GM21390 (cell line): Measurements from ENCODE around the gene FHIT.

Experiments used
- ATAC-seq: cut with Tn5 transposase; IDR thresholded peaks from one replicate; pipeline ENCODE4 v1.9.1; 2021; ENCODE audit not compliant: unreplicated experiment

The FHIT gene

DNA sequence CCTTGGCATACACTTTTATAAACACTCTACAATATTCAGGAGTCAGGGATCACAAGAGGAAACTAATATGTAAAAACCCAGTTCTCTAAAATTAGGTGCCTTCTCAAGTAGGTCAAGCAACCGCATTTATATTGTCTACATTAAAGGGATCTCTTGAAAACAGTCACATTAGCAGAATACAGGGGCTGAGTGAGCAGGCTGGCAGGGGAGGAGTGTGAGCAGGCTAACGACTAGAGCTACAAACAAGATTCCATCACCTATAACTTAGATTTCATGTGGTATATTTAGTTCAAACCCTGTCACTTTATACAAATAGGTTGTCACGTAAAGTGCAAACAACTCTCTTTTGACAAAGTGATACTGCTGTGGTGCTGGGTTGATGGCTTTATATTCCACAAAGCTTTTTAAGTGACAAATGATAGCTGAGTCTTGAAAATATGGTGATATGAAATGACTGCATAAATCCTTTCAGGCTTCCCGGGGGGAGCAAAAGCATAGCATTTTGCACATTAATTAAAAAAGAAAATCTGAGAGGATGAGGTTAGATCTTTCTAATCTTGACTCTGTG lies 937.9 kb downstream of the FHIT start:
- ATAC-seq: no peak

DNA sequence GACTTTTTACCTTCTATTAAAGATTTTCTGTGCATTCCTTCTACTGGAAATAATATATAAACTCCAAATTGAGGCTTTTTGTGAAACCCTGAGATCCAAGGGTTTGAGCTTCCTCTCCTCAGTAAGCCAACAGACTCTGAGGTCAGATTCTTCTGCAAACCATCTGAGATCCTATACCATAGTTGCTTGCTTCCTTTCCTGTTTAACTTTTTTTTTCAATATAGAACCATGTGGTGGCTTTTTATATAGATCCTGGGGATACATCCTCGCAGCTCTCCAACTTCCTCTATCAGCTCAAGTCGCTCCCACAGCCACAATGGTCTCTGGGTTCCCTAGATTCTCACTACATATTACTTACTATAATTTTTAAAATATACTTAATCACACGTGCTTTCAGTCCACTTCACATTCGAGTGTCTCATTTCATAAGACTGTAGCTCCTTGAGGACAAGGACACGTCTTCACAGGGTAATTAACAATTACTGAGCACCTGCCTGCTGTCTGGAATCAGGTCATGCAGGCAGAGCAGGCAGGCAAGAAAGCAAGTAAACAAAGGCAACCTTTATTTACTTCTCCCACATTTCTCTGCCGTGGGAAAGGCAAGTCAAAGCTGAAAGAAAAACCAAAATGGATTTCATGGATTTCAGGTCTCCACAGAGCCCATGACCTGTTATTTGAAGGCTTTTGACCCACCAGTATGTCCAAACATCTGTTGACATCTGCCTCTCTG lies 941.5 kb downstream of the FHIT start:
- no peak for ATAC-seq

DNA sequence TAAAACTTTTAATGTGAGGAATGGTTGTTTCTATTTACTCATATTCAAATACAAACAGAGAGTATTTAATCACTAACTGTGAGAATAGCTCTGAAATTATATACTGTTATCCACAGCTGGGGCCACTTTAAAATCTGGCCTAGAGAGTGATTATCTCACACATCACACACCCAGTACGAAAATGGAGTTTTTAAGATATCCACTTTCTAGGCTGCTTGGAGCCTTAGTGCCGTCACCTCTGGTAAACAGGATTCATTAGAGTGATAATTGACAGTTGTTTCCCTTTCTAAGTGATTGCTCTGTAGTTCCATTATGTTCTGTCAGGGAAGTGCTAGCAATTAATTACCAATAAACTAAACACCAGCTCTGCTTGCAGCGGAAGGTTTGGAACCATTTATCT lies 942.4 kb downstream of the FHIT start:
- ATAC-seq: no peak

DNA sequence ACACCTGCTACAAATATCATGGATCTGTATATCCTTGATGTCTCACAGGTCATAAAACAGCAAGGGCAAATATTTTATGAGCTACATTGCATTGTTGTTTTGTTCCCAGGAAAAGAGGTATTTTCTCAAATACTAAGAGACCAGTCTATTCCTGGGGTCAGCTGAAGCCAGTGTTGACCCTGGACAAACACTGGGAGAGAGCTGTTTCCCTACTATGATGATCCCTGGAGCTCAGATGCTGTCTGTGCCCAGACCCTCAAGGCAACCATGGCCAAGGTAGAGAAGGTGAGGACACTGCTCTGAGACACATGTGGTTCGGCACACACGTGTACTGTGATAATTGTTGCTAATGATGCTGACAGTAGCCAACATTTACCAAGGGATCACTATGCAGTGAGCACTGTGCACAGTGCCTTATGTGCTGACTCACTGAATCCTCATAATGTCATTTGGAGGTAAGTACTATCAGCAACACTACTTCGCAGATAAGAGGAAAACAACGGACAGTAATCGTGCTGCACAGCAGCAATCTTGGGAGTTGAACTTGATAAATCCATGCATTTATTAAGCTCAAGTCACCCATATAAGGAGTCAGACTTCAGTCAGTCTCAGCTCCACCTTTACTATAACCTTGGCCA lies 943.6 kb downstream of the FHIT start:
- no peak for ATAC-seq

DNA sequence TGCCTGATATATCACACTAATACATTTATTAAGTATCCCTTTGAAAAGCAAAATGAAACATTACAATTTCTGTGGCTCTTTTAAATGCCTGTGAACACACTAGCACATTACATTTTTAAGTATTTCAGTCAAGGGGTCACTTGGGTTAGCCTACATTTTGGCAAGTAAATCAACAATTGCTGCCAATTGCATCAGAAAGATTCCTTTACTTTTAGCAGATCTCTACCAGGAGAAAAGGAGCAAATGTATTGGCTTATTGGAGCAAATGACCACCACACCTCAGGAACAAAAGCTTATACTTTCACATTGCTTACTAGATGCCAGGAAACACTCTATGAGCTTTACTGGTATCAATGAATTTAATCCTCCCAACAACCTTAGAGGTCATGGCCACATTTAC lies 947.1 kb downstream of the FHIT start:
- ATAC-seq: no peak

DNA sequence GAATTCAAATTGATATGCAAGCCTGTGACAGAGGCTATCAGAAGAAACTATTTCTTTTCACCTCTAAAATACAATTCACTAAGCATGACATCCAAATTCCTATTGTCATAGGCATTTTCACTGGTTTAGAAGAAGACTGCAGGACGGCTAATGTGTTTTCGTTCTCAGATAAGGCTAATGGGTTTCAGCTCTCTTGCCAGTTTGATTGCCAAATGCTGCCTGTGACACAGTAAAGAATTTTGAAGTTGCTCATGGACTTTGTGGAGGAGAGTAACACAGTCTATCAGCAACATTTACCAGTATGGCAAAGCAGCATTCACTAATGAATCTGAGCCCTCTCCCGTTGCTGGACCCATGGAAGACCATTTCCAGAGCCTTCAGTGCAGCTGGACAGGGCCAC lies 948.1 kb downstream of the FHIT start:
- ATAC-seq: no peak

DNA sequence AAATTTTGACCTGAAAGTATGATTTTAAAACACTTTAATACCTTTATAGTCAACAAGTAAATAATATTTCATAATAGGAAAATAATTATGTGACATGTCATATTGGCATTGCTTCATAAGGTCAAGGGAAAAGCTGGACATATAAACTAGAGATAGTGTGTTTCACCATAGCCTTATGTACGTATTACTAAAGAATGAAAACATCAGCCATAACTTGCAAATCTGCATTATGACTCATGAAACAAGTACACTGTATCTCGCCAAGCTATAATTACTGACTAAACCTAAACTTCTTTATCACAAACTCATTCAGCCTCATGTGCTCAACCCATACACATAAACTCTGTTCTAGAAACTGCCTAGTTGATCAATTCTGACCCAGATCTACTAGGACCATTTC lies 950.1 kb downstream of the FHIT start:
- ATAC-seq: no peak

DNA sequence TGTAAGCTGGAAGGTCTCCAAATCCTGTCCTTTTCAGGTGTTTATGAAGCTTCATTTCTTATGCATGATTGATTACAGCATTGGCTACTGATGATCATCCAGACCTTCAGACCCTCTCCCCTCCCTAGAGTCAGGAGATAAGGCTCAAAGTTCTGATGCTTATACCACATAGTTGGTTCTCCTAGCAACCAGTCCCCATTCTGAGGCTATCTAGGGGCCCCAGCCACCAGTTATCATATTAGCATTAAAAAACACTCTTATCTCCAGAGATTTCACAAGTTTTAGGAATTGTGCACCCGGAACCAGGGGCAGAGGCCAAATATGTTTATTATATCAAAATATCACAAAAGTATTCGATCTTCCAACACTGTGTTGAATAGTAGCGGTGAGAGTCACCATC lies 953.1 kb downstream of the FHIT start:
- no peak for ATAC-seq

DNA sequence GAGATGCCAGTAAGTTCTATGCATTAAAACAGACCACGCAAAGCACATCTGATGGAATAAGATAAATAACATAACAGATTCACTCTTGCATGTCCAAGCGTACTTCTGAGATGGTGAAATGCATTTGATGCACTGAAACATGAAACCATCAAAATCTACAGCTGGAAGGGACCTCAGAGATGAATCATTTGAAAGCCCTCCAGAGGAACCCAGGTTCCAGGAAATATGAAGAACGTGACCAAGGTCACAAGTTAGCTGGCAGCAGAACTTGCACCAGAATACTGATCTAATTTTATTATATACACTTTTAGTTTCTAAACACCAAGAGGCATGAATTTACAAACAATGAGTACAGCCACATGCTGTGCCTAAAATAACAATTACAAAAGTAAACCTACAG lies 957.1 kb downstream of the FHIT start:
- ATAC-seq: no peak

DNA sequence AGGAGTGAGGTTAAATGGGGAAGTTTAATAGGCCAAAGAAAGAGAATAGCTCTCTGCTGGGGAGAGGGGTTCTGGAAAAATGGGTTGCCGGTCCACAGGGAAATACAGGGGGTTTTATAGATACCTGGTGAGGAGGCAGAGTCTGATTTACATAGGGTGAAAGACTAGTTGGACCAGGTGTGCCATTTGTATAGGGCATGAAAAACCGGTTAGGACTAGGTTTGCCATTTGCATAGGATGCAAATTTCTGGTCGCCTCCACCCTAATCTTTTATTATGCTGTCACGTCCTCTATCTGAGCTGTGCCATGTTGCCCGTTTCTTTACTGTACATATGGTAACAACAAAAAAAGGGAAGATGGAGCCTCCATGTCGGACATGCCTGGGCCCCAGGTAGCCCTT lies 960.1 kb downstream of the FHIT start:
- no peak for ATAC-seq

DNA sequence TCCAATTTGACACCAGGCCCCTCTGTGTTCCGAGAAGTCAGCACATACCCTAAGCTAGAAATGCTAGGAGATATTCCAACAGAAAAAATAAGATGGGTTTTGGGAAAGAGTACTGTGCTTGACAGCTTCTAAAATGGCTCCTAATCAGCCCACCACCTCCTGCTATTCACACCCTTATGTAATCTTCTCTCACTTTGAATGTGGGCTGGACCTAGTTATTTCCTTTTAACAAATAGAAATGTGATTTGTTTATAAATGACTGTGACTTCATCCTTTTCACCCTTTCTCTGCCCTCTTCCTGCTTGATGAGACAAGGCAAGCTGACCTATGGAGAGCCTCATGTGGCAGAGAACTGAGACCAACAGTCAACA lies 961.1 kb downstream of the FHIT start:
- no peak for ATAC-seq

DNA sequence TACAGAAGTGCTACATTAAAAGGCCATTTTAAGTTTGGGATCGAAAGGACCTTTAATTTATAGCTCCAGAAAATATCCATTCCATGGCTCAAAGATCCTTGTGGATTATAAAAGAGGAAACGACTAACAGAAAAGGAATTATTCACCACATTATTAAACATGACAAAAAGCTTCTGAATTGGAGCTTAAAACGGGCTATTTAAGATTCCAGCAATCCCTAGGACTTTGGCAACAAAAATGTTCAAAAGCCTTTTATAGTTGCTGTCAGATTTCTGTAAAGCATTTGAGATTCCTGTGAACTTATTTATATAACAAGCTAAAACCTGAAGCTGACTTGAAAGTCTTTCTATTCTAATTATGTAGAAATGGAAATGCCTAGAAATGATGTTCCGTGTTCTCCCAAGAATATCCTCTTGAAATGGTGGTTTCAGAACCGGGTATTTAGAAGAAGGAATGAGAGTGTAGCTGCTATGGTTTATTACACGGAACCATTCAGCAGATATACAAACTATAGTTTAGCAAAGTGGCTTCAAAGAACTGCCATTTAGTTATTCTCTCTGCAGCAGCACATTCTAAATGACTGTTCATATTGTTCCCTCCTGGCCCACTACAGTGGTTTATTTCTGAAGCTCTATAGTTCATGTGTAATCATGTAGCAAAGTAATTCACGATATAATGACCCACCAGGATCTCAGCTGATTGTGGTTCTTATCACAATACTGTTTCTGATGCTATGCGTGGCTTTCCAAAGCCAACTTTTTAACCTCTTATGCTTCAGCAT lies 961.7 kb downstream of the FHIT start:
- no peak for ATAC-seq

DNA sequence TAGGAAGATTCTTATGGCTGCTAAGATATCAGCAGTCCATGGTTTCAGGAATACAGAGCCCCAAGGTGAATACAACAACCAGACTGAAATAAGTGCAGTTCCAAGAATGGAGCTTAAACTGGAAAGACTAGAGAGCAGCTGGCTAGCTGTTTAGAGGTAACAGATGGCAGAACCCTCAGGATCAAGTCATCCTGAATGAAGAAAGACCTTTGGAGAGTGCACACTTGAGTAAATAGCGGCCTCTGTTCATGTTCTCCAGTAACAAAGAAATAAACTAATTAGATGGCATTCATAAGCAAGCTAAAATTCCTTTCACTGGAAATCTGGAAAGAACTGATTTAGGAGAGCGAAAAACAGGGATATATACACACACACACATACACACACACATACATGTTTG lies 968.4 kb downstream of the FHIT start:
- ATAC-seq: no peak

DNA sequence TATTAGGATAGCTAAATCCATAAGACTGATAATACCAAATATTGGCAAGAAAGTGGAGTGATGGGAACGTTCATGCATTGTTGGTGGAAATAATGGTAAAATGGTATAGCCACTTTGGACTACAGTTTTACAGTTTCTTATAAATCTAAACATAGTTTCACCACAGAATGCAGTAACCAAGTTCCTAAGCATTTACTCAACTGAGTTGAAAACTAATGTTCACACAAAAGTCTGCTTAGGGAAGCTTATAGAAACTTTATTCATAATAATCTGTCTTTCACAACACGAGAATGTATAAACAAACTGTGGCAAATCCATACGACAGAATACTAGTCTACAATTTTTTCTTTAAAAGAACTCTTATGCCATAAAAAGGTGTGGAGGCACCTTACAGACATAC lies 969.3 kb downstream of the FHIT start:
- no peak for ATAC-seq

DNA sequence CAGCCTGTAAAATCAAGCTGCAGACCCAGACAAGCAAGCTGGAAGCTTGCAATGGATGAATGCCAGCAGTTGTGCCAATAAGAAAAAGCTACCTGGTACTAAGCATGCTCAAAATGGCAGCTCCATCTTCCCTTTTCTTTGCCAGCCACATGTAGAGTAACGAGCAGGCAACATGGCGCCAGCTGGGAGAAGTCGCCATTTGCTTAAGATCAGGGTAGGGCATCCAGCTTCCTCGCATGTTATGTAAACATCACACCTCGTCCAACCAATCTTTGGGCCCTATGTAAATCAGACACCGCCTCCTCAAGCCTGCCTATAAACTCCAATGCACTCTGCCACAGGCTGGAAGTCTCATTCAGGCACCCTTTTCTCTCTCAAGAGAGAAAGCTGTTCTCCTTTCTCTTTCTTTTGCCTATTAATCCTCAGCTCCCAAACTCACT lies 973.9 kb downstream of the FHIT start:
- no peak for ATAC-seq

DNA sequence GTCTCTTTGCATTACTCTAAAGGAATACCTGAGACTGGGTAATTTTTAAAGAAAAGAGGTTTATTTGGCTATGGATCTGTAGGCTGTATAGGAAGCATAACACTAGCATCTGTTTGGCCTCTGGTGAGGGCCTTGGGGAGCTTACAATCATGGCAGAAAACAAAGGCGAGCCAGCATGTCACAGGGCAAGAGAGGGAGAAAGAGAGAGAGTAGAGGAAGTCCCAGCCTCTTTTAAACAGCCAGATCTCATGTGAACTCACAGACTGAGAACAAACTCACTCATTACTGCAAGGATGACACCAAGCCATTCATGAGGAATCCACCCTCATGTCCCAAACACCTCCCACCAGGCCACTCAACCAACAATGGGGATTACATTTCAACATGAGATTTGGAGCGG lies 974.6 kb downstream of the FHIT start:
- ATAC-seq: no peak

DNA sequence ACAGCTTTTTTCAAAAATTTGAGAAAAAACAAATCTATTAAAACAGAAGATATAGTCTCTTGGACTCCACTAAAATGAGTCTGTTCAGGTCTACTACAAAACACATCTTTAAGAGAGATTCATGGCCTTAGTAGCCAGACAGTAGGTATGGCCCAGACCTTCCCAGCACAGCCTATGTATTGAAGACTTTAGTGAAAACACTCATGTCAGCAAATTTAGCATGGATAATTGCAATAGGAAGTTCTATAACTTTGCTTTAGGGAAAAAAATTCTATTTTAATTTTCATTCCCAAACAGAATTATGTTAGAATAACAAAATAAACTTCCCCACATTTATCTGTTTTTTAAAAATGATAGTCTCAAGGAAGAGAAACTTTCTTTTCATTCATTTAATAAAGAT lies 976.6 kb downstream of the FHIT start:
- ATAC-seq: no peak

DNA sequence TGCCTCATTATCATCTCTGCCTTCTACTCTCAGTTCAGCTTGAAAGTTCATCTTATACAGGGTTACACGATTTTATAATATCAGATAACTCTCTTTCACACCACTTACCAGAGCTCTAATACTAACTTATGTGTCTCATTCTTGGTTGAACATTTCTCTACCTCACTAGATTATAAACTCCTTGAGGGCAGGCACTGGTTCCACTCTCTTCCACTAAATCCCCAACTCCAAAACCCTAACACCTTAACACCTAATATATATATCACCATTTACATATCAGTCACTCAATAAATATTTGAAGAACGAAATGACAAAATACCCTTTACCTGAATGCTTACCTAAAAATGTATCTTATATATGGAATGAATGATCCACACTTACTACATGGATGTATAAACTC lies 977.2 kb downstream of the FHIT start:
- no peak for ATAC-seq

DNA sequence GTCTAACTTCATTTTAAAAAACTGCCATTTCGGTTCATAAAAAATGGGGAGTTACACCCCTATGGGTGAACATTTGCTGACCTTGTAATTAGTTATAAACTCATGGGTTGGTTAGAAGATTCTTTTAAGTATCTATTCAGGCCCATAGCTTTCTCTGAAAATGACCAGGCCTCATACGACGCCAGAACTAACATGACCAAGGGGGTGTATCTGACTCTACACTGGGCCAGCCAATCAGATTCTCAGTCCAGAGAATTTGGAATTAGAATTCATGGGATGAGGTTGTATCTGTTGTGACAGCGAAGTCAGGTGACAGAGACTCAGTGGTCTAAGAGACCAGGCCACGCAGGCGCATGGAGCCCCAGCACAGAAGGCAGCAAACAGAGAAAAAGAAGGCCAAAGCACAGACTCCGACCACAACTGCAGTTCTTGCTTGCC lies 981.4 kb downstream of the FHIT start:
- ATAC-seq: no peak

DNA sequence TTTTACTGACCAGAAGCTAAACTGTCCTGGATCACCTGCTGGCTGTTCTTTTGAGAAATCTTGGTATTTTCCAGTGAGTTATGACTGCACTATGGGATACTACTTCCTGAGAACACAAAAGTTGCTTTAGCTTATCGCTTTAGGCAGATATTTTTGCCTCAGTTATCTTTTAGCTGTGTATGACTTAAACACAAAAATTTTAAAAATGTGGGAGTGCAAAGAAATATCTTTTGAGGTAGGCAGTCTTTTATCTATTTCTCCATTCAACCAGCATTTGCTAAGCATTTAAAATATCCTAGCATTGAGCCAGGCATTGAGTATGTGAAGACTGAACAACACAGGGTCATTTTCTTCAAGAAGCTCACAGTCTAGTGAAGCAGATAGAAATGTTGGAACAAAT lies 981.9 kb downstream of the FHIT start:
- no peak for ATAC-seq

DNA sequence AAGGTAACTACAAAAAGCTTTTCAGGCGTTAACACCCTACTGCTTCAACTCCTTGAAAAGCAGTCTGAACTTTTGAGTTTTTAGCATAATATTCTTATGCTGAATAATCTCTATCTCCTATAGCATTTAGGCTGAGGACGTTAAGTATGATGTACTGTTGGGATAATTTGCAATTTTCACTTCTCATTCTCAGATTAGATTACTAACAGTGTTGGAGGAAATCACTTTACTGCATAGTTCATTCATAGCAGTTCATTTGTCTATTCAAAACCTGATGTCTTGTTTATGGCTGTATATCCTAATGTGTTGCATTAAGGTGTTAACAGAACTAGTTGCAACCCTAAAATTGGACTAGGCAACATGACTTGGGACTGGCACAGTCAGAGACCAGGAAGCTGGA lies 983.1 kb downstream of the FHIT start:
- no peak for ATAC-seq

DNA sequence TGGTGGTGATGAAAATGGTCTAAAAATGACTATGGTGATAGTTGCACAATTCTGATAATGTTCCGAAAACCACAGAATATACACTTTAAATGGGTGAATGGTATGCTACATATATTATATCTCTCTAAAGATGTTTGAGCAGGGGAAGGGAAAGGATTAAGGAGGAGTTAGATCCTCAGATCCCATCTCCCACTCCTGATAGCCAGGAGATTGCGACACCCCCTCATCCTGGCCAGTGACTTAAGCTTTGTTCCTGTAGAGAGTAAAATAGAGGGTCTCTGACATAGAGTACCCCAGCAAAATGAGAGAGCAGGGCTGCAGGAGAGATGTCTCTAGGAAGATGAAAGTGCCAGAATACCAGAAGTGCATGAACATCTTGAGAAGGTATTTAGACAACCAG lies 984.8 kb downstream of the FHIT start:
- ATAC-seq: no peak
